ENCODE results near the gene HOXB1. TPM values are rescaled to one million over a fixed set of nuclear protein-coding genes. Genes with fewer than 3 reads are reported as not detected.

Gene HOXB1
- total and polyA plus RNA-seq, 2 of the 8 experiments (the other 6 are each of a cell fraction or from before 2014, with no cell fraction given), result not detected

GRCh38 chr17:48540213-48540612 lies 9.4 kb upstream of the HOXB1 start (continued):
- no peak for TF ChIP-seq HDAC6 (IDR thresholded peaks at IDR 0.05; ENCODE audit: low read depth, low read length)
- TF ChIP-seq SP1 (IDR thresholded peaks at IDR 0.05; ENCODE audit: low read depth, low read length), result no peak
- no peak for TF ChIP-seq HDAC2 (IDR thresholded peaks at IDR 0.05; ENCODE audit: borderline replicate concordance in 1 of 2, low read depth in 2 of 2, low read length in 2 of 2)
- TF ChIP-seq RNF2 (IDR thresholded peaks at IDR 0.05; ENCODE audit: borderline replicate concordance, low read depth, low read length, missing control alignments, poor library complexity, severe bottlenecking), result no peak
- no peak for TF ChIP-seq SP4 (IDR thresholded peaks at IDR 0.05; ENCODE audit: low read length)
- TF ChIP-seq ATF3 (IDR thresholded peaks at IDR 0.05; ENCODE audit: insufficient read depth, low read depth, low read length), result no peak
